Liver (tissue), 3 donors: ENCODE measurements around the gene MTERF1.

ENCODE experiments used
- ATF3 ChIP-seq: IDR thresholded peaks from 2 replicates; pipeline ENCODE4 v1.6.1; 2016; ENCODE audit warnings: antibody characterized with exemption
- CTCF ChIP-seq: fragments of 150-350 bp; IDR thresholded peaks from 2 replicates; pipeline ENCODE4 v1.5.1; 2017; ENCODE audit warnings: improper control_type of control experiment, low read depth, low read length; ENCODE audit not compliant: missing input control
- EGR1 ChIP-seq, 2 donors: IDR thresholded peaks; 2 replicates each; pipeline ENCODE4 v1.6.1; 2016 to 2018; ENCODE audit warnings: antibody characterized with exemption in 2 of 2, low read depth in 2 of 2
- GABPA ChIP-seq, 2 donors: IDR thresholded peaks in 1 of 2; conservative IDR thresholded peaks in 1 of 2; 2 replicates each; pipeline ENCODE4 v1.6.1; 2016; ENCODE audit warnings: antibody characterized with exemption in 2 of 2, mild to moderate bottlenecking in 1 of 2, moderate library complexity in 1 of 2
- HNF4G ChIP-seq: IDR thresholded peaks from 2 replicates; pipeline ENCODE4 v1.6.1; 2016; ENCODE audit warnings: antibody characterized with exemption
- JUND ChIP-seq, 2 donors: IDR thresholded peaks; 2 replicates each; pipeline ENCODE4 v1.6.1; 2016; ENCODE audit warnings: antibody characterized with exemption in 2 of 2
- MAX ChIP-seq: IDR thresholded peaks from 2 replicates; pipeline ENCODE4 v1.6.1; 2016; ENCODE audit warnings: antibody characterized with exemption
- RAD21 ChIP-seq, 2 donors: IDR thresholded peaks; 2 replicates each; pipeline ENCODE4 v1.6.1; 2016; ENCODE audit warnings: antibody characterized with exemption in 2 of 2, mild to moderate bottlenecking in 2 of 2
- REST ChIP-seq: IDR thresholded peaks from 2 replicates; pipeline ENCODE4 v1.6.1; 2016; ENCODE audit warnings: antibody characterized with exemption, mild to moderate bottlenecking
- RXRA ChIP-seq, 2 donors: IDR thresholded peaks; 2 replicates each; pipeline ENCODE4 v1.6.1; 2017 to 2018; ENCODE audit warnings: antibody characterized with exemption in 2 of 2, mild to moderate bottlenecking in 1 of 2
- SP1 ChIP-seq: IDR thresholded peaks from 2 replicates; pipeline ENCODE4 v1.6.1; 2018; ENCODE audit warnings: antibody characterized with exemption, mild to moderate bottlenecking
- TAF1 ChIP-seq: conservative IDR thresholded peaks from 2 replicates; pipeline ENCODE4 v1.6.1; 2016; ENCODE audit warnings: antibody characterized with exemption, mild to moderate bottlenecking
- YY1 ChIP-seq: IDR thresholded peaks from 2 replicates; pipeline ENCODE4 v1.6.1; 2016; ENCODE audit warnings: antibody characterized with exemption, mild to moderate bottlenecking
- ZBTB33 ChIP-seq: IDR thresholded peaks from 2 replicates; pipeline ENCODE4 v1.6.1; 2016; ENCODE audit warnings: antibody characterized with exemption
- donor health status: healthy.
- donor health status: healthy.

- TF ChIP-seq CTCF (no peak), GABPA (IDR thresholded peaks at IDR 0.05 in 1 of 2, conservative IDR thresholded peaks at IDR 0.05 in 1 of 2) (no peak), ATF3 (no peak), RXRA (IDR thresholded peaks at IDR 0.05) (no peak), ZBTB33 (no peak), HNF4G (no peak), EGR1 (IDR thresholded peaks at IDR 0.05; ENCODE audit: low read depth in 2 of 2) (no peak), YY1 (no peak), REST (no peak), RAD21 (IDR thresholded peaks at IDR 0.05) (no peak), TAF1 (no peak), SP1 (no peak), JUND (IDR thresholded peaks at IDR 0.05) (no peak), MAX (no peak)
Measured at GRCh38 chr7:91915401-91916050, 35.0 kb upstream of the MTERF1 start.
